ENCODE results near the gene PDE12. TPM values are rescaled to one million over a fixed set of nuclear protein-coding genes. Genes with fewer than 3 reads are reported as not detected.

The PDE12 gene
- total and polyA plus RNA-seq, 2 donors (not counting 3 experiments of a cell fraction or from before 2014, with no cell fraction given), result 12.8 to 20.4 TPM

DNA sequence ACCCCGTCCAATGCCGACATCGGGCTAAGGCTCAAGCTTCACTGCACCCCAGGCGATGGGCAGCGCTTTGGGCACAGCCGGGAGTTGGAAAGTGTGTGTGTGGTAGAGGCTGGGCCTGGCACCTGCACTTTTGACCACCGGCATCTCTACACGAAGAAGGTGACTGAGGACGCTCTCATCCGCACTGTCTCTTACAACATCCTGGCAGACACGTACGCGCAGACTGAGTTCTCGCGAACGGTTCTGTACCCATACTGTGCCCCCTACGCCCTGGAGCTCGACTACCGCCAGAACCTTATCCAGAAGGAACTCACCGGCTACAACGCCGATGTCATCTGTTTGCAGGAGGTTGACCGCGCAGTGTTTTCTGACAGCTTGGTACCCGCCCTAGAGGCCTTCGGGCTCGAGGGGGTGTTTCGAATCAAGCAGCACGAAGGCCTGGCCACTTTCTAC, 1.0 kb downstream of the PDE12 start:
- CTCF ChIA-PET, result interaction anchor here (0.9 to 3.3 kb wide), 5 partner anchors 45 to 296 kb away, joined by 3 to 27 read pairs (median 5); no protein-coding TSS in a partner anchor
- Histone ChIP-seq H3K9me3 (replicated peaks; ENCODE audit: control insufficient read depth, insufficient read depth, low read length) (no peaks in the 10 kb centered on the region), H3K4me1 (ENCODE audit: control insufficient read depth, extremely low read depth, insufficient read depth, low read length) (peaks cover 21% of the 10 kb centered on the region), H3K4me2 (ENCODE audit: insufficient read depth, low read length) (peak overlapping the region; percentile 96), H4K20me1 (replicated peaks; ENCODE audit: control insufficient read depth, extremely low read depth, insufficient read depth, low read length) (no peaks in the 10 kb centered on the region), H3K27me3 (ENCODE audit: control insufficient read depth in 2 of 2, insufficient read depth in 2 of 2, low read length in 2 of 2) (no peaks in the 10 kb centered on the region), H3K36me3 (ENCODE audit: control insufficient read depth in 2 of 2, extremely low read depth in 1 of 2, insufficient read depth in 2 of 2, low read length in 2 of 2) (no peaks in the 10 kb centered on the region), H2AFZ (ENCODE audit: low read depth, low read length) (peak overlapping the region; percentile 89), H3K79me2 (ENCODE audit: control insufficient read depth, insufficient read depth, low read length) (peaks cover 42% of the 10 kb centered on the region), H3K9ac (replicated peaks; ENCODE audit: extremely low read depth, insufficient read depth, low read length) (peak overlapping the region; percentile 70), H3K27ac (ENCODE audit: insufficient read depth, low read depth, low read length) (peak overlapping the region; percentile 81), H3K9me1 (replicated peaks; ENCODE audit: control insufficient read depth, extremely low read depth, insufficient read depth, low read length) (no peaks in the 10 kb centered on the region), H3K4me3 (replicated peaks in 1 of 3; ENCODE audit: insufficient read depth in 1 of 3, low read depth in 1 of 3, low read length in 3 of 3) (peak overlapping the region; percentile 44 to 84 (median 48))
- TF ChIP-seq POLR2A (IDR thresholded peaks at IDR 0.05; ENCODE audit: low read depth, low read length) (peak; percentile 34), MYC (IDR thresholded peaks at IDR 0.05; ENCODE audit: low read depth, low read length) (no peak), POLR2AphosphoS5 (IDR thresholded peaks at IDR 0.05; ENCODE audit: insufficient read depth, low read depth, low read length) (peak; percentile 17), EZH2 (IDR thresholded peaks at IDR 0.05; ENCODE audit: borderline replicate concordance, low read depth, low read length, severe bottlenecking) (no peak), FOS (IDR thresholded peaks at IDR 0.05; ENCODE audit: borderline replicate concordance, insufficient read depth, low read length) (no peak)
- TF ChIP-seq, protein P1, sequence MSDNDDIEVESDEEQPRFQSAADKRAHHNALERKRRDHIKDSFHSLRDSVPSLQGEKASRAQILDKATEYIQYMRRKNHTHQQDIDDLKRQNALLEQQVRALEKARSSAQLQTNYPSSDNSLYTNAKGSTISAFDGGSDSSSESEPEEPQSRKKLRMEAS (IDR thresholded peaks at IDR 0.05; ENCODE audit: insufficient read depth, insufficient read length), result no peak
- DNase-seq (ENCODE audit: low read depth, low spot score), result peak; percentile 58
- POLR2A ChIA-PET, result interaction anchor here (2.1 kb wide), 1 partner anchor 40 kb away, joined by 11 read pairs; the partner anchor contains the start of gene ARF4
- BruUV-seq (replicated peaks), result no TSS peak
- peak; percentile 18 for FAIRE-seq
- dilution Hi-C loops (cut with MboI; ENCODE audit: extremely low pct_ligation_motif_present, low sequenced_read_pairs) (no loop called here), intact Hi-C loops (cut with micrococcal nuclease) (loop anchor here (2.0 to 10.0 kb wide), 6 partner anchors 38 to 455 kb away; partner anchors contain the start of genes APPL1, ARF4 and SLMAP)

DNA sequence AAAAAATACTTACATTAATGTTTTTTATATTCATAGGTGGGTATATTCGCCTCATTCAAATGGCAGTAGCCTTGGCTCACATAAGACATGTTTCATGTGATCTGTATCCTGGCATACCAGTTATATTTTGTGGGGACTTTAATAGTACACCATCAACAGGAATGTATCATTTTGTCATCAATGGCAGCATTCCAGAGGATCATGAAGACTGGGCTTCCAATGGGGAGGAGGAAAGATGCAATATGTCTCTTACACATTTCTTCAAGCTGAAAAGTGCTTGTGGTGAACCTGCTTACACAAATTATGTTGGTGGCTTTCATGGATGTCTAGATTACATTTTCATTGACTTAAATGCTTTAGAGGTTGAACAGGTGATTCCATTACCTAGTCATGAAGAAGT, 3.5 kb downstream of the PDE12 start:
- Histone ChIP-seq H3K79me2 (ENCODE audit: control insufficient read depth, insufficient read depth, low read length) (peaks cover 49% of the 10 kb centered on the region), H3K4me3 (replicated peaks in 1 of 3; ENCODE audit: insufficient read depth in 1 of 3, low read depth in 1 of 3, low read length in 3 of 3) (no peak overlapping the region), H2AFZ (ENCODE audit: low read depth, low read length) (no peak overlapping the region), H3K4me2 (ENCODE audit: insufficient read depth, low read length) (peak overlapping the region; percentile 61), H3K9ac (replicated peaks; ENCODE audit: extremely low read depth, insufficient read depth, low read length) (no peak overlapping the region), H3K9me3 (replicated peaks; ENCODE audit: control insufficient read depth, insufficient read depth, low read length) (no peaks in the 10 kb centered on the region), H3K36me3 (ENCODE audit: control insufficient read depth in 2 of 2, extremely low read depth in 1 of 2, insufficient read depth in 2 of 2, low read length in 2 of 2) (no peaks in the 10 kb centered on the region), H3K4me1 (ENCODE audit: control insufficient read depth, extremely low read depth, insufficient read depth, low read length) (peaks cover 21% of the 10 kb centered on the region), H4K20me1 (replicated peaks; ENCODE audit: control insufficient read depth, extremely low read depth, insufficient read depth, low read length) (no peaks in the 10 kb centered on the region), H3K27ac (ENCODE audit: insufficient read depth, low read depth, low read length) (no peak overlapping the region), H3K9me1 (replicated peaks; ENCODE audit: control insufficient read depth, extremely low read depth, insufficient read depth, low read length) (no peaks in the 10 kb centered on the region), H3K27me3 (ENCODE audit: control insufficient read depth in 2 of 2, insufficient read depth in 2 of 2, low read length in 2 of 2) (no peaks in the 10 kb centered on the region)
- TSS peak; percentile 0 for BruUV-seq (replicated peaks)
- intact Hi-C loops (cut with micrococcal nuclease), result loop anchor here (5.0 to 10.0 kb wide), 2 partner anchors 385 to 457 kb away; no protein-coding TSS in a partner anchor
- DNase-seq (ENCODE audit: low read depth, low spot score) (no peak), FAIRE-seq (no peak)
- ChIA-PET POLR2A (no interaction called here), CTCF (no interaction called here)
- dilution Hi-C loops (cut with MboI; ENCODE audit: extremely low pct_ligation_motif_present, low sequenced_read_pairs), result no loop called here
- TF ChIP-seq FOS (IDR thresholded peaks at IDR 0.05; ENCODE audit: borderline replicate concordance, insufficient read depth, low read length) (no peak), GATA2 (IDR thresholded peaks at IDR 0.05; ENCODE audit: insufficient read depth, insufficient read length, low read depth, low read length) (no peak), POLR2A (IDR thresholded peaks at IDR 0.05; ENCODE audit: low read depth, low read length) (no peak), POLR2AphosphoS5 (IDR thresholded peaks at IDR 0.05; ENCODE audit: insufficient read depth, low read depth, low read length) (no peak), JUN (IDR thresholded peaks at IDR 0.05; ENCODE audit: borderline replicate concordance, insufficient read depth, insufficient read length, low read depth) (no peak), MYC (IDR thresholded peaks at IDR 0.05; ENCODE audit: low read depth, low read length) (no peak)
- TF ChIP-seq, protein P1 (IDR thresholded peaks at IDR 0.05; ENCODE audit: insufficient read depth, insufficient read length), result no peak
- TF ChIP-seq, protein P2, sequence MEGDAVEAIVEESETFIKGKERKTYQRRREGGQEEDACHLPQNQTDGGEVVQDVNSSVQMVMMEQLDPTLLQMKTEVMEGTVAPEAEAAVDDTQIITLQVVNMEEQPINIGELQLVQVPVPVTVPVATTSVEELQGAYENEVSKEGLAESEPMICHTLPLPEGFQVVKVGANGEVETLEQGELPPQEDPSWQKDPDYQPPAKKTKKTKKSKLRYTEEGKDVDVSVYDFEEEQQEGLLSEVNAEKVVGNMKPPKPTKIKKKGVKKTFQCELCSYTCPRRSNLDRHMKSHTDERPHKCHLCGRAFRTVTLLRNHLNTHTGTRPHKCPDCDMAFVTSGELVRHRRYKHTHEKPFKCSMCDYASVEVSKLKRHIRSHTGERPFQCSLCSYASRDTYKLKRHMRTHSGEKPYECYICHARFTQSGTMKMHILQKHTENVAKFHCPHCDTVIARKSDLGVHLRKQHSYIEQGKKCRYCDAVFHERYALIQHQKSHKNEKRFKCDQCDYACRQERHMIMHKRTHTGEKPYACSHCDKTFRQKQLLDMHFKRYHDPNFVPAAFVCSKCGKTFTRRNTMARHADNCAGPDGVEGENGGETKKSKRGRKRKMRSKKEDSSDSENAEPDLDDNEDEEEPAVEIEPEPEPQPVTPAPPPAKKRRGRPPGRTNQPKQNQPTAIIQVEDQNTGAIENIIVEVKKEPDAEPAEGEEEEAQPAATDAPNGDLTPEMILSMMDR (IDR thresholded peaks at IDR 0.05; ENCODE audit: extremely low read depth in 1 of 2, insufficient read depth in 1 of 2, low read depth in 1 of 2, low read length in 2 of 2), result no peak
